GM23338 (cell line): ENCODE results near the gene ACP2. TPM values are rescaled to one million over a fixed set of nuclear protein-coding genes. Genes with fewer than 3 reads are reported as not detected.

Source experiments
- ATAC-seq: fragments of 200-7000 bp; cut with Tn5 transposase; 3 replicates; pipeline ENCODE4 v1.9.1; 2020
- DNase-seq: peaks from one replicate; pipeline ENCODE4 v3.0.0-alpha.2; 2015; ENCODE audit warnings: low spot score
- H2AFZ ChIP-seq: fragments of 200-600 bp; sonication (generic); 2 replicates; pipeline ENCODE4 v1.8.0; 2016; ENCODE audit warnings: antibody characterized with exemption, mild to moderate bottlenecking, moderate library complexity
- H3F3A ChIP-seq: fragments of 200-600 bp; sonication (generic); replicated peaks from 2 replicates; pipeline ENCODE4 v1.8.0; 2017; ENCODE audit warnings: antibody characterized with exemption, mixed run types, low read depth
- H3K27ac ChIP-seq: fragments of 200-600 bp; sonication (generic); 2 replicates; pipeline ENCODE4 v1.6.1; 2016; ENCODE audit warnings: low read depth
- H3K27me3 ChIP-seq: fragments of 200-600 bp; sonication (generic); 2 replicates; pipeline ENCODE4 v1.8.0; 2016; ENCODE audit warnings: mild to moderate bottlenecking, mixed run types, moderate library complexity; ENCODE audit not compliant: insufficient read depth
- H3K36me3 ChIP-seq: fragments of 200-600 bp; sonication (generic); 2 replicates; pipeline ENCODE4 v1.8.0; 2016; ENCODE audit warnings: mild to moderate bottlenecking; ENCODE audit not compliant: insufficient read depth
- H3K4me1 ChIP-seq: fragments of 200-600 bp; sonication (generic); 2 replicates; pipeline ENCODE4 v1.8.0; 2016; ENCODE audit warnings: mild to moderate bottlenecking, moderate library complexity; ENCODE audit not compliant: insufficient read depth
- H3K4me2 ChIP-seq: fragments of 200-600 bp; sonication (generic); 2 replicates; pipeline ENCODE4 v1.7.1; 2017; ENCODE audit warnings: mixed run types
- H3K4me3 ChIP-seq: fragments of 200-600 bp; sonication (generic); 2 replicates; pipeline ENCODE4 v1.6.1; 2016; ENCODE audit warnings: mixed run types
- H3K79me2 ChIP-seq: fragments of 200-600 bp; sonication (generic); replicated peaks from 2 replicates; pipeline ENCODE4 v1.8.0; 2017; ENCODE audit warnings: mild to moderate bottlenecking; ENCODE audit not compliant: insufficient read depth
- H3K9me2 ChIP-seq: fragments of 200-600 bp; sonication (generic); 2 replicates; pipeline ENCODE4 v1.8.0; 2017; ENCODE audit not compliant: insufficient read depth
- H4K20me1 ChIP-seq: fragments of 200-600 bp; sonication (generic); replicated peaks from 2 replicates; pipeline ENCODE4 v1.8.0; 2017; ENCODE audit warnings: mild to moderate bottlenecking; ENCODE audit not compliant: insufficient read depth
- H3K27ac Mint-ChIP-seq: 2 replicates; pipeline ENCODE4 v1.8.0; 2020; ENCODE audit warnings: inconsistent platforms, mild to moderate bottlenecking, moderate library complexity, mixed read lengths
- H3K27me3 Mint-ChIP-seq: 3 replicates; pipeline ENCODE4 v1.8.0; 2022; ENCODE audit warnings: low read depth, mild to moderate bottlenecking, moderate library complexity, mixed read lengths, inconsistent platforms; ENCODE audit not compliant: insufficient read depth, poor library complexity
- H3K36me3 Mint-ChIP-seq: 3 replicates; pipeline ENCODE4 v1.8.0; 2021; ENCODE audit warnings: low read depth, mild to moderate bottlenecking, inconsistent platforms, moderate library complexity, mixed read lengths
- H3K4me1 Mint-ChIP-seq: 3 replicates; pipeline ENCODE4 v1.8.0; 2020; ENCODE audit warnings: mild to moderate bottlenecking, inconsistent platforms, mixed read lengths
- H3K4me3 Mint-ChIP-seq: 3 replicates; pipeline ENCODE4 v1.8.0; 2021; ENCODE audit warnings: moderate library complexity, mild to moderate bottlenecking, inconsistent platforms, mixed read lengths
- H3K9me3 Mint-ChIP-seq: 3 replicates; pipeline ENCODE4 v1.8.0; 2020; ENCODE audit warnings: moderate library complexity, mild to moderate bottlenecking, inconsistent platforms, mixed read lengths
- CREB1 ChIP-seq: fragments of 250-450 bp; sonication (Bioruptor Pico); IDR thresholded peaks from 2 replicates; pipeline ENCODE4 v1.5.0; 2020; ENCODE audit warnings: low read depth, mild to moderate bottlenecking, moderate library complexity
- ETS1 ChIP-seq: IDR thresholded peaks from 2 replicates; pipeline ENCODE4 v1.6.1; 2016; ENCODE audit warnings: antibody characterized with exemption
- EZH2 ChIP-seq: fragments of 200-600 bp; sonication (generic); IDR thresholded peaks from one replicate; pipeline ENCODE4 v1.8.0; 2017; ENCODE audit warnings: antibody characterized with exemption, mild to moderate bottlenecking, low read depth; ENCODE audit not compliant: unreplicated experiment
- EZH2phosphoT487 ChIP-seq: fragments of 200-600 bp; sonication (generic); IDR thresholded peaks from one replicate; pipeline ENCODE4 v1.8.1; 2018; ENCODE audit warnings: antibody characterized with exemption; ENCODE audit not compliant: unreplicated experiment
- JUNB ChIP-seq: IDR thresholded peaks from one replicate; pipeline ENCODE4 v1.6.1; 2016; ENCODE audit warnings: antibody characterized with exemption; ENCODE audit not compliant: unreplicated experiment
- NANOG ChIP-seq: IDR thresholded peaks from 2 replicates; pipeline ENCODE4 v1.6.1; 2016; ENCODE audit warnings: antibody characterized with exemption, borderline replicate concordance
- POLR2AphosphoS5 ChIP-seq: IDR thresholded peaks from 2 replicates; pipeline ENCODE4 v1.6.1; 2016; ENCODE audit warnings: antibody characterized with exemption, low read depth
- STAT1 ChIP-seq: IDR thresholded peaks from one replicate; pipeline ENCODE4 v1.6.1; 2016; ENCODE audit warnings: antibody characterized with exemption; ENCODE audit not compliant: unreplicated experiment
- ZNF114 ChIP-seq: fragments of 250-450 bp; sonication (Bioruptor Pico); IDR thresholded peaks from 2 replicates; pipeline ENCODE4 v1.5.0; 2020; ENCODE audit warnings: mild to moderate bottlenecking, moderate library complexity
- ZNF331 ChIP-seq: fragments of 250-450 bp; sonication (Bioruptor Pico); IDR thresholded peaks from 2 replicates; pipeline ENCODE4 v1.5.0; 2020; ENCODE audit warnings: low read depth, mild to moderate bottlenecking, moderate library complexity
- polyA plus RNA-seq: library from polyadenylated mRNA; unstranded; fragments of >200 nt; fragmentation: Nextera tagmentation; extraction: Ambion mirVana; gene quantifications from 2 replicates; pipeline ENCODE4 v1.2.1, GENCODE V29; 2016
- total RNA-seq: library from RNA; depleted of rRNA; stranded (reverse); fragments of >200 nt; shearing (Covaris generic); gene quantifications from 2 replicates; pipeline ENCODE4 v1.2.3, GENCODE V29; 2014
- TF ChIP-seq, protein P1 (sequence below): fragments of 250-450 bp; sonication (Bioruptor Pico); IDR thresholded peaks from 2 replicates; pipeline ENCODE4 v1.5.0; 2020; ENCODE audit warnings: mild to moderate bottlenecking, moderate library complexity
- TF ChIP-seq, protein P2 (sequence below): IDR thresholded peaks from one replicate; pipeline ENCODE4 v1.6.1; 2018; ENCODE audit warnings: antibody characterized with exemption; ENCODE audit not compliant: unreplicated experiment
- TF ChIP-seq, protein P3 (sequence below), 2 experiments: fragments of 200-600 bp in 1 of 2; sonication (generic) in 1 of 2; conservative IDR thresholded peaks; 2 replicates each; pipeline versions ENCODE4 v1.5.1 to v1.6.1; 2016 to 2017; ENCODE audit warnings: antibody characterized with exemption in 2 of 2, low read depth in 2 of 2, mild to moderate bottlenecking in 2 of 2, moderate library complexity in 1 of 2

The ACP2 gene
- total and polyA plus RNA-seq, 2 experiments from 2014 or later = 7.3 to 32.1 TPM

GRCh38 chr11:47274495-47275235, 26.1 kb upstream of the ACP2 start:
- H3K4me3 Mint-ChIP-seq = no peak overlapping the region
- peaks cover 41% of the 10 kb centered on the region for H3K79me2 ChIP-seq
- no peak overlapping the region for H3K27ac Mint-ChIP-seq
- no peak for TF ChIP-seq EZH2phosphoT487
- TF ChIP-seq NANOG = no peak
- TF ChIP-seq CREB1 (CRISPR knock-in tag) = no peak
- TF ChIP-seq ZNF114 (CRISPR knock-in tag) = no peak
- TF ChIP-seq STAT1 = no peak
- TF ChIP-seq POLR2AphosphoS5 = no peak
- TF ChIP-seq, protein P1, sequence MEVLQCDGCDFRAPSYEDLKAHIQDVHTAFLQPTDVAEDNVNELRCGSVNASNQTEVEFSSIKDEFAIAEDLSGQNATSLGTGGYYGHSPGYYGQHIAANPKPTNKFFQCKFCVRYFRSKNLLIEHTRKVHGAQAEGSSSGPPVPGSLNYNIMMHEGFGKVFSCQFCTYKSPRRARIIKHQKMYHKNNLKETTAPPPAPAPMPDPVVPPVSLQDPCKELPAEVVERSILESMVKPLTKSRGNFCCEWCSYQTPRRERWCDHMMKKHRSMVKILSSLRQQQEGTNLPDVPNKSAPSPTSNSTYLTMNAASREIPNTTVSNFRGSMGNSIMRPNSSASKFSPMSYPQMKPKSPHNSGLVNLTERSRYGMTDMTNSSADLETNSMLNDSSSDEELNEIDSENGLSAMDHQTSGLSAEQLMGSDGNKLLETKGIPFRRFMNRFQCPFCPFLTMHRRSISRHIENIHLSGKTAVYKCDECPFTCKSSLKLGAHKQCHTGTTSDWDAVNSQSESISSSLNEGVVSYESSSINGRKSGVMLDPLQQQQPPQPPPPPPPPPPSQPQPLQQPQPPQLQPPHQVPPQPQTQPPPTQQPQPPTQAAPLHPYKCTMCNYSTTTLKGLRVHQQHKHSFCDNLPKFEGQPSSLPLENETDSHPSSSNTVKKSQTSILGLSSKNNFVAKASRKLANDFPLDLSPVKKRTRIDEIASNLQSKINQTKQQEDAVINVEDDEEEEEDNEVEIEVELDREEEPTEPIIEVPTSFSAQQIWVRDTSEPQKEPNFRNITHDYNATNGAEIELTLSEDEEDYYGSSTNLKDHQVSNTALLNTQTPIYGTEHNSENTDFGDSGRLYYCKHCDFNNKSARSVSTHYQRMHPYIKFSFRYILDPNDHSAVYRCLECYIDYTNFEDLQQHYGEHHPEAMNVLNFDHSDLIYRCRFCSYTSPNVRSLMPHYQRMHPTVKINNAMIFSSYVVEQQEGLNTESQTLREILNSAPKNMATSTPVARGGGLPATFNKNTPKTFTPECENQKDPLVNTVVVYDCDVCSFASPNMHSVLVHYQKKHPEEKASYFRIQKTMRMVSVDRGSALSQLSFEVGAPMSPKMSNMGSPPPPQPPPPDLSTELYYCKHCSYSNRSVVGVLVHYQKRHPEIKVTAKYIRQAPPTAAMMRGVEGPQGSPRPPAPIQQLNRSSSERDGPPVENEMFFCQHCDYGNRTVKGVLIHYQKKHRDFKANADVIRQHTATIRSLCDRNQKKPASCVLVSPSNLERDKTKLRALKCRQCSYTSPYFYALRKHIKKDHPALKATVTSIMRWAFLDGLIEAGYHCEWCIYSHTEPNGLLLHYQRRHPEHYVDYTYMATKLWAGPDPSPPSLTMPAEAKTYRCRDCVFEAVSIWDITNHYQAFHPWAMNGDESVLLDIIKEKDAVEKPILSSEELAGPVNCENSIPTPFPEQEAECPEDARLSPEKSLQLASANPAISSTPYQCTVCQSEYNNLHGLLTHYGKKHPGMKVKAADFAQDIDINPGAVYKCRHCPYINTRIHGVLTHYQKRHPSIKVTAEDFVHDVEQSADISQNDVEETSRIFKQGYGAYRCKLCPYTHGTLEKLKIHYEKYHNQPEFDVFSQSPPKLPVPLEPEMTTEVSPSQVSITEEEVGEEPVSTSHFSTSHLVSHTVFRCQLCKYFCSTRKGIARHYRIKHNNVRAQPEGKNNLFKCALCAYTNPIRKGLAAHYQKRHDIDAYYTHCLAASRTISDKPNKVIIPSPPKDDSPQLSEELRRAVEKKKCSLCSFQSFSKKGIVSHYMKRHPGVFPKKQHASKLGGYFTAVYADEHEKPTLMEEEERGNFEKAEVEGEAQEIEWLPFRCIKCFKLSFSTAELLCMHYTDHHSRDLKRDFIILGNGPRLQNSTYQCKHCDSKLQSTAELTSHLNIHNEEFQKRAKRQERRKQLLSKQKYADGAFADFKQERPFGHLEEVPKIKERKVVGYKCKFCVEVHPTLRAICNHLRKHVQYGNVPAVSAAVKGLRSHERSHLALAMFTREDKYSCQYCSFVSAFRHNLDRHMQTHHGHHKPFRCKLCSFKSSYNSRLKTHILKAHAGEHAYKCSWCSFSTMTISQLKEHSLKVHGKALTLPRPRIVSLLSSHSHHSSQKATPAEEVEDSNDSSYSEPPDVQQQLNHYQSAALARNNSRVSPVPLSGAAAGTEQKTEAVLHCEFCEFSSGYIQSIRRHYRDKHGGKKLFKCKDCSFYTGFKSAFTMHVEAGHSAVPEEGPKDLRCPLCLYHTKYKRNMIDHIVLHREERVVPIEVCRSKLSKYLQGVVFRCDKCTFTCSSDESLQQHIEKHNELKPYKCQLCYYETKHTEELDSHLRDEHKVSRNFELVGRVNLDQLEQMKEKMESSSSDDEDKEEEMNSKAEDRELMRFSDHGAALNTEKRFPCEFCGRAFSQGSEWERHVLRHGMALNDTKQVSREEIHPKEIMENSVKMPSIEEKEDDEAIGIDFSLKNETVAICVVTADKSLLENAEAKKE (CRISPR knock-in tag) = no peak
- TF ChIP-seq, protein P2, sequence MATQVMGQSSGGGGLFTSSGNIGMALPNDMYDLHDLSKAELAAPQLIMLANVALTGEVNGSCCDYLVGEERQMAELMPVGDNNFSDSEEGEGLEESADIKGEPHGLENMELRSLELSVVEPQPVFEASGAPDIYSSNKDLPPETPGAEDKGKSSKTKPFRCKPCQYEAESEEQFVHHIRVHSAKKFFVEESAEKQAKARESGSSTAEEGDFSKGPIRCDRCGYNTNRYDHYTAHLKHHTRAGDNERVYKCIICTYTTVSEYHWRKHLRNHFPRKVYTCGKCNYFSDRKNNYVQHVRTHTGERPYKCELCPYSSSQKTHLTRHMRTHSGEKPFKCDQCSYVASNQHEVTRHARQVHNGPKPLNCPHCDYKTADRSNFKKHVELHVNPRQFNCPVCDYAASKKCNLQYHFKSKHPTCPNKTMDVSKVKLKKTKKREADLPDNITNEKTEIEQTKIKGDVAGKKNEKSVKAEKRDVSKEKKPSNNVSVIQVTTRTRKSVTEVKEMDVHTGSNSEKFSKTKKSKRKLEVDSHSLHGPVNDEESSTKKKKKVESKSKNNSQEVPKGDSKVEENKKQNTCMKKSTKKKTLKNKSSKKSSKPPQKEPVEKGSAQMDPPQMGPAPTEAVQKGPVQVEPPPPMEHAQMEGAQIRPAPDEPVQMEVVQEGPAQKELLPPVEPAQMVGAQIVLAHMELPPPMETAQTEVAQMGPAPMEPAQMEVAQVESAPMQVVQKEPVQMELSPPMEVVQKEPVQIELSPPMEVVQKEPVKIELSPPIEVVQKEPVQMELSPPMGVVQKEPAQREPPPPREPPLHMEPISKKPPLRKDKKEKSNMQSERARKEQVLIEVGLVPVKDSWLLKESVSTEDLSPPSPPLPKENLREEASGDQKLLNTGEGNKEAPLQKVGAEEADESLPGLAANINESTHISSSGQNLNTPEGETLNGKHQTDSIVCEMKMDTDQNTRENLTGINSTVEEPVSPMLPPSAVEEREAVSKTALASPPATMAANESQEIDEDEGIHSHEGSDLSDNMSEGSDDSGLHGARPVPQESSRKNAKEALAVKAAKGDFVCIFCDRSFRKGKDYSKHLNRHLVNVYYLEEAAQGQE = no peak
- TF ChIP-seq JUNB = no peak
- TF ChIP-seq ZNF331 = no peak
- no peak for TF ChIP-seq ETS1
- TF ChIP-seq, protein P3, sequence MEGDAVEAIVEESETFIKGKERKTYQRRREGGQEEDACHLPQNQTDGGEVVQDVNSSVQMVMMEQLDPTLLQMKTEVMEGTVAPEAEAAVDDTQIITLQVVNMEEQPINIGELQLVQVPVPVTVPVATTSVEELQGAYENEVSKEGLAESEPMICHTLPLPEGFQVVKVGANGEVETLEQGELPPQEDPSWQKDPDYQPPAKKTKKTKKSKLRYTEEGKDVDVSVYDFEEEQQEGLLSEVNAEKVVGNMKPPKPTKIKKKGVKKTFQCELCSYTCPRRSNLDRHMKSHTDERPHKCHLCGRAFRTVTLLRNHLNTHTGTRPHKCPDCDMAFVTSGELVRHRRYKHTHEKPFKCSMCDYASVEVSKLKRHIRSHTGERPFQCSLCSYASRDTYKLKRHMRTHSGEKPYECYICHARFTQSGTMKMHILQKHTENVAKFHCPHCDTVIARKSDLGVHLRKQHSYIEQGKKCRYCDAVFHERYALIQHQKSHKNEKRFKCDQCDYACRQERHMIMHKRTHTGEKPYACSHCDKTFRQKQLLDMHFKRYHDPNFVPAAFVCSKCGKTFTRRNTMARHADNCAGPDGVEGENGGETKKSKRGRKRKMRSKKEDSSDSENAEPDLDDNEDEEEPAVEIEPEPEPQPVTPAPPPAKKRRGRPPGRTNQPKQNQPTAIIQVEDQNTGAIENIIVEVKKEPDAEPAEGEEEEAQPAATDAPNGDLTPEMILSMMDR (conservative IDR thresholded peaks at IDR 0.05; ENCODE audit: low read depth in 2 of 2) = no peak
- TF ChIP-seq EZH2 = no peak
- no peaks in the 10 kb centered on the region for H3K9me3 Mint-ChIP-seq
- no peaks in the 10 kb centered on the region for H3K9me2 ChIP-seq
- H3K4me2 ChIP-seq = no peak overlapping the region
- peaks cover 16% of the 10 kb centered on the region for H3K4me1 ChIP-seq
- DNase-seq (no peak), ATAC-seq (no peak)
- no peak overlapping the region for H3K4me3 ChIP-seq
- H3K36me3 Mint-ChIP-seq = peaks cover 46% of the 10 kb centered on the region
- no peak overlapping the region for H3K27ac ChIP-seq
- H3F3A ChIP-seq = 0 out of 2 replicates have a peak, but pooled peaks cover 3% of the 10 kb centered on the region
- H3K4me1 Mint-ChIP-seq = peaks cover 21% of the 10 kb centered on the region
- no peaks in the 10 kb centered on the region for H3K27me3 ChIP-seq
- peaks cover 4% of the 10 kb centered on the region for H3K27me3 Mint-ChIP-seq
- H2AFZ ChIP-seq = no peak overlapping the region
- peaks cover 26% of the 10 kb centered on the region for H3K36me3 ChIP-seq
- H4K20me1 ChIP-seq = peaks cover 34% of the 10 kb centered on the region
